OCI-LY3 (cell line): Measurements from ENCODE around the gene MTMR4.

ENCODE experiments used
- CTCF ChIP-seq: fragments of 200-600, 300-600 bp; sonication (generic); IDR thresholded peaks from 2 replicates; pipeline ENCODE4 v1.5.1; 2014; ENCODE audit warnings: antibody characterized with exemption, low read length, low read depth
- EZH2phosphoT487 ChIP-seq: fragments of 200-600 bp; shearing (Covaris generic); IDR thresholded peaks from 2 replicates; pipeline ENCODE4 v1.6.1; 2018; ENCODE audit warnings: antibody characterized with exemption, mixed run types, low read depth

GRCh38 chr17:58455491-58455890, 58.9 kb downstream of the MTMR4 start:
- TF ChIP-seq EZH2phosphoT487 (no peak), CTCF (no peak)
